ENCODE data around the gene SLC30A2.

The SLC30A2 gene

DNA sequence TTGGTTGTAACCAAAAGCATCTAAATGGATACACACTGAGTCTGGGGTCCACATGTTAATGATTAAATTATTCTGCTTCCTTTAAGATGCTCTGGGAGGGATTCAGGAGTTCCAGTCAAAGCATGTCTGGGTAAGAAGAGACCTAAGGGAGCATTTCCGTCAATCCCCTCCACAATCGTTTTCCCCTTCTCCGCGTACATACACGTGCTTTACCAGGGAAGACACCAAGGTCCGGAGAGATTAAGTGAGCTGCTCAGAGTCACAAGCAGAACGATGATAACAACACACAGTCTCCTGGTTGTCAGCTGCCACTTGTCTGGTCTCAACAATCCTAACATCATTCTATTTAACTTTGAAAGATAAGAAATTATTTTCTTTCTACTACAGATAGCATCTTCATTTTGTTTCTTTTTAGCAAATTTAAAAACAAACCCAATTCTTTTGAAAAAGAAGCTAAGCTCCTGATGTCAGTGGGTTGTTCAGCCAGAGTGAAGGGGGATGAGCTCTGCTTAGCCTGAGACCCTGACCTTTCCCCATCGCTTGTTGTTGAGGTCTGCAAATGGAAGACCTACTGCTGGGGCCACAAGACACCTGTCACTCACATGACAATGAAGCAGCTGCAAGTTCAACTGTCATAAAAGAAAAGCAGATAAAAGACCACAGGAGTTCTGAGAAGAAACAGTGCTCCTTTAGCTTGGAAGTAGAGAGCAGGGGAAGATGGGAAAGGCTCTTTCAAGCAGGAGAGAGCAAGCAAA is 52.5 kb downstream of the SLC30A2 start:
- DNase-seq = no peak

DNA sequence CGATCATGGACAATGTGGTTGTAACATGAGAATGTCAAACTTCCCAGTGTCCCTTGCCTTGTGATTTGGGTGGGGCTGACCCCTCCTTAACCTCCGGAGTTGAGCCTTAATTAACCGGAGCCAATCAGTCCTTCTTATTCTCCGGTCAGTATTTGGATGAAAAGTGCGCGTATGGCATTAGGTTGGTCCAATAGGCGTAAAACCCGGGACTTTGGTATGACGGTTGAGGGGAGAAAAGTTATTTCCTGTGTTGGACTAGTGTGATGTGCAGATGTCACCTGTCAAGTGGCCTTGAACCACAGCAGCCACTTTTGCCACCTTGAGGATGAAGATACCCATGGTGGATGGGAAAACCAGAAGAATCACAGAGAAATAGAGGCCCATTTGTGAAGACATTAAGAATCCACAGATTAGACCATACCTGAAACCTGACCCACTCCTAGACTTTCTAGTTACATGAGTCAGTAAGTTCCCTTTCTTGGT is 53.2 kb downstream of the SLC30A2 start:
- DNase-seq = no peak

DNA sequence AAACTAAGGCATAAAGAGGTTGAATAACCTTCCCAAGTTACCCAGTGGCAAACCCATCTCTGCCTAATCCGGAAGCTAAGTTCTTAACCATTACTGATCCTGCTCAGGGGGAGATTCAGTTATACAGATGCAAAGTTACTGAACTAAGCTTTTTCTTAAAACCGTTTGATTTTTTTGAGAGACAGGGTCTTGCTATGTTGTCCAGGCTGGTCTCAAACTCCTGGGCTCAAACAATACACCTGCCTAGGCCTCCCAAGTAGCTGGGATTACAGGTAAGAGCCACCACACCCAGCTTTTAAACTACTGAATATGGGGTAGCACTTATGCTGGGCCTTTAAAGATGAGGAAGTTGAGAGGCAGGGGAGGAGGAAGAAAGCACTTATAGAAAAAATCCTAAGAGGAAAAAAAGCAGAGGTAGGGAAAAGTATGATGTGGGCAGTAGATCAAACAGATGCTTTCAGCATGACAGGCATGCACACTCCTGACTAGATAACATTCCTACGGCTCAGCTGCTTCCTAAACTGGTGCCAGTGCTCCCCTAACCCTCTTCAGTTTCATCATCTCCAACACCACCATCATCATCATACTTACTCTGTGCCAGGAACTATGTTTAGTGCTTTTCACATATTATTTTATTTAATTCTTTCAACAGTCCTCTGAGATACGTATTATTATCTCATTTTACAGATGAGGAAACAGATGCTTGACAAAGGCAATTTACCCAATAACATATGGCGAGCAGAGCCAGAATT is 53.8 kb downstream of the SLC30A2 start:
- no peak for DNase-seq

- peak; percentile 68 for DNase-seq
These were observed 55.1 kb downstream of the SLC30A2 start for GRCh38 chr1:25990702-25991395.

DNA sequence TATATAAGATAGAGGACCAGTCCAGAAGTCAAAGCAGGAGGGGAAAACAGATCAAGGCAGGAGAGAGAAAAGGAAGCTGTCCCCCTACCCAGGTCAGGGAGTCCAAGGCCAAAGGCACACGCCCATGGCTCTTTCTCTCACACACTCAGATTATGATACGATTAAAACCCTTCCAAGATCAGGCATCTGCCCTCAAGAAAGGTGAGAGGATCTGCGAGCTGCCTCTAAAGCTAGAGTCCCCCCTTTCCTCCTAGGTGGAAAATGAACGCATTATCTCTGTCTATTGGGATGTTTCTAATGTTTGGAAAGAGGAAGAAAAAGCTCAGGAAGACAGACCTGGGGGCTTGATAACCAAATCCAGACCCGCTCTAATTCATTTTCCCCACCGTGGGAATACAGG is 55.7 kb downstream of the SLC30A2 start:
- no peak for DNase-seq

- DNase-seq = no peak
These were observed 56.3 kb downstream of the SLC30A2 start for GRCh38 chr1:25989440-25990234.

DNA sequence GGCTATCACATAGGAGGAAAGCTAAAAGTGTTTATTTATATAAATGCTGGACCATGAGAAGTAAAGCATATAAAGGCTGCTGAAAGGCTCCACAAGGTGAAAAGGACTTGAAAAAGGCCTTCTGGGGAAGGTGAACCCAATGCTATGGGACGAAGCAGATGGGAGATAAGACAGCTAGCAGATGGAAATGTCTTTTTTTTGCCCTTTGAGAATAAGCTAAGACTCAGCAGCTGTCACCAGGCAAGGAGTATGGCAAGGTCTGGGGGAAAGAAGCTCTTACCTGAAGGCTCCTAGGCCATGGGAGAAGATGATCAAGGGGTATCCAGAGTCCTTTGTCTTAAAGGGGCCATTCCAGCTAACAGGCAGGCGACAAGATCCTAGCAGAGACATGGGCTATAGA is 58.0 kb downstream of the SLC30A2 start:
- no peak for DNase-seq
